SK-N-SH (cell line): Measurements from ENCODE around the gene DNAH11. TPM values are rescaled to one million over a fixed set of nuclear protein-coding genes. Genes with fewer than 3 reads are reported as not detected.

Source experiments
- CTCF ChIA-PET: fragments of 300-600, 350-600 bp; formaldehyde crosslinking; extraction: SDS; loops from one replicate; lab custom pipeline; 2021; lab: Yijun Ruan, JAX
- POLR2A ChIA-PET: fragments of 350-600 bp; sonication (Branson Sonifier 250); formaldehyde crosslinking; extraction: SDS; loops from one replicate; lab custom pipeline; 2020; ENCODE audit warnings: antibody characterized with exemption, inconsistent platforms; lab: Yijun Ruan, JAX
- DNase-seq: peaks from one replicate; pipeline ENCODE4 v3.0.0; 2012
- H2AFZ ChIP-seq: fragments of 200-600 bp; sonication (generic); 2 replicates; pipeline ENCODE4 v1.8.1; 2016; ENCODE audit warnings: antibody characterized with exemption, mild to moderate bottlenecking, low read depth
- H3F3A ChIP-seq: fragments of 200-600 bp; sonication (generic); replicated peaks from 2 replicates; pipeline ENCODE3; 2016; ENCODE audit warnings: antibody characterized with exemption, mild to moderate bottlenecking; ENCODE audit not compliant: insufficient read depth
- H3K27ac ChIP-seq, 2 experiments: fragments of 200-500 bp in 1 of 2; fragments of 200-600 bp in 1 of 2; sonication (Bioruptor generic) in 1 of 2; sonication (generic), shearing (Covaris generic) in 1 of 2; 2 replicates each; pipeline versions ENCODE4 v1.5.1 to v1.6.1; 2014 to 2016; ENCODE audit warnings: low read depth in 2 of 2, inconsistent platforms in 1 of 2, low read length in 1 of 2, mild to moderate bottlenecking in 1 of 2, mixed read lengths in 1 of 2
- H3K27me3 ChIP-seq: fragments of 200-600 bp; sonication (generic), shearing (Covaris generic); 2 replicates; pipeline ENCODE4 v1.6.1; 2016; ENCODE audit warnings: mixed run types; ENCODE audit not compliant: insufficient read depth
- H3K36me3 ChIP-seq, 2 experiments: fragments of 200-500 bp in 1 of 2; fragments of 200-600 bp in 1 of 2; sonication (Bioruptor generic) in 1 of 2; sonication (generic) in 1 of 2; replicated peaks in 1 of 2; 2 replicates each; pipeline versions ENCODE3 to v1.5.1; 2014 to 2016; ENCODE audit warnings: low read length in 1 of 2, mild to moderate bottlenecking in 1 of 2; ENCODE audit not compliant: insufficient read depth in 2 of 2, control insufficient read depth in 1 of 2
- H3K4me1 ChIP-seq, 2 experiments: fragments of 200-500 bp in 1 of 2; fragments of 200-600 bp in 1 of 2; sonication (Bioruptor generic) in 1 of 2; sonication (generic), shearing (Covaris generic) in 1 of 2; 2 replicates each; pipeline versions ENCODE4 v1.5.1 to v1.6.1; 2014 to 2016; ENCODE audit warnings: low read depth in 1 of 2, low read length in 1 of 2, mixed run types in 1 of 2; ENCODE audit not compliant: insufficient read depth in 2 of 2, control insufficient read depth in 1 of 2
- H3K4me2 ChIP-seq: fragments of 200-600 bp; sonication (generic), shearing (Covaris generic); 2 replicates; pipeline ENCODE4 v1.6.1; 2017; ENCODE audit warnings: mixed run types
- H3K4me3 ChIP-seq, 2 experiments: fragments of 200-500 bp in 1 of 2; fragments of 200-600 bp in 1 of 2; sonication (Bioruptor generic) in 1 of 2; sonication (generic), shearing (Covaris generic) in 1 of 2; 2 replicates each; pipeline versions ENCODE4 v1.5.1 to v1.8.1; 2014 to 2016; ENCODE audit warnings: low read depth in 2 of 2, inconsistent platforms in 1 of 2, low read length in 1 of 2, mild to moderate bottlenecking in 1 of 2, mixed read lengths in 1 of 2, moderate library complexity in 1 of 2
- H3K79me2 ChIP-seq: fragments of 200-600 bp; sonication (generic); 2 replicates; pipeline ENCODE4 v1.8.1; 2017; ENCODE audit warnings: mild to moderate bottlenecking; ENCODE audit not compliant: insufficient read depth
- H3K9ac ChIP-seq: fragments of 200-600 bp; sonication (generic); 2 replicates; pipeline ENCODE4 v1.6.1; 2017; ENCODE audit warnings: mixed run types
- H3K9me2 ChIP-seq: fragments of 200-600 bp; sonication (generic); 2 replicates; pipeline ENCODE4 v1.6.1; 2017; ENCODE audit warnings: mixed run types
- H3K9me3 ChIP-seq: fragments of 200-600 bp; sonication (generic); 2 replicates; pipeline ENCODE4 v1.6.1; 2017; ENCODE audit warnings: mixed run types, mild to moderate bottlenecking, moderate library complexity
- H4K20me1 ChIP-seq: fragments of 200-600 bp; sonication (generic); 2 replicates; pipeline ENCODE4 v1.6.1; 2017; ENCODE audit warnings: mild to moderate bottlenecking, mixed run types; ENCODE audit not compliant: insufficient read depth
- EP300 ChIP-seq, 2 experiments: IDR thresholded peaks; 2 replicates each; pipeline versions ENCODE4 v1.4.0 to v1.6.1; 2012; ENCODE audit warnings: borderline replicate concordance in 1 of 2, low read depth in 1 of 2, low read length in 1 of 2
- FOSL2 ChIP-seq: IDR thresholded peaks from 2 replicates; pipeline ENCODE4 v1.4.0; 2012; ENCODE audit warnings: low read depth, mild to moderate bottlenecking, moderate library complexity, borderline replicate concordance
- FOXJ3 ChIP-seq: sonication (generic); formaldehyde crosslinking; IDR thresholded peaks from 2 replicates; pipeline ENCODE4 v1.5.1; 2020; ENCODE audit warnings: mild to moderate bottlenecking, missing genetic modification reagents
- GABPA ChIP-seq: IDR thresholded peaks from 2 replicates; pipeline ENCODE4 v1.4.0; 2012; ENCODE audit warnings: low read depth, mild to moderate bottlenecking
- MEF2A ChIP-seq: IDR thresholded peaks from 2 replicates; pipeline ENCODE4 v1.4.0; 2012; ENCODE audit warnings: low read depth, borderline replicate concordance
- NFIC ChIP-seq: IDR thresholded peaks from 2 replicates; pipeline ENCODE4 v1.4.0; 2012; ENCODE audit warnings: borderline replicate concordance
- POLR2AphosphoS5 ChIP-seq: IDR thresholded peaks from 2 replicates; pipeline ENCODE4 v1.6.1; 2012; ENCODE audit warnings: low read depth, low read length
- RAD21 ChIP-seq: IDR thresholded peaks from 2 replicates; pipeline ENCODE4 v1.6.1; 2012; ENCODE audit warnings: mild to moderate bottlenecking, low read length
- RCOR1 ChIP-seq: fragments of 150-350 bp; IDR thresholded peaks from 2 replicates; pipeline ENCODE4 v1.6.1; 2017; ENCODE audit warnings: antibody characterized with exemption, low read length
- TEAD4 ChIP-seq: IDR thresholded peaks from 2 replicates; pipeline ENCODE4 v1.4.0; 2012; ENCODE audit warnings: mild to moderate bottlenecking, borderline replicate concordance; ENCODE audit not compliant: insufficient read depth
- YY1 ChIP-seq: IDR thresholded peaks from 2 replicates; pipeline ENCODE4 v1.4.0; 2012; ENCODE audit warnings: low read depth, mild to moderate bottlenecking
- WGBS: methylation state at CpG from one replicate; pipeline ENCODE4 v1.1.6; 2017; ENCODE audit warnings: low lambda C conversion rate; 5-methylcytosine and 5-hydroxymethylcytosine counted together
- polyA plus RNA-seq, 3 experiments: library from polyadenylated mRNA; depleted of rRNA; stranded (reverse); fragments of >200 nt; gene quantifications; 2 replicates each; pipeline ENCODE4 v1.2.3, GENCODE V29; 2012
- TF ChIP-seq, protein P1 (sequence below): IDR thresholded peaks from 2 replicates; pipeline ENCODE4 v1.6.1; 2012; ENCODE audit warnings: mild to moderate bottlenecking, low read depth, low read length, moderate library complexity
- TF ChIP-seq, protein P2 (sequence below): IDR thresholded peaks from 2 replicates; pipeline ENCODE4 v1.4.0; 2012; ENCODE audit warnings: low read depth, borderline replicate concordance
- TF ChIP-seq, protein P3 (sequence below): fragments of 200-600 bp; sonication (generic); IDR thresholded peaks from 2 replicates; pipeline ENCODE4 v1.6.1; 2017; ENCODE audit warnings: antibody characterized with exemption, mild to moderate bottlenecking, moderate library complexity
- TF ChIP-seq, protein P4 (sequence below): IDR thresholded peaks from 2 replicates; pipeline ENCODE4 v1.4.0; 2012; ENCODE audit warnings: low read depth, borderline replicate concordance

The DNAH11 gene
- polyA plus RNA-seq, 1 of the 3 experiments (the other 2 are of a cell fraction), result 0.77 TPM

DNA sequence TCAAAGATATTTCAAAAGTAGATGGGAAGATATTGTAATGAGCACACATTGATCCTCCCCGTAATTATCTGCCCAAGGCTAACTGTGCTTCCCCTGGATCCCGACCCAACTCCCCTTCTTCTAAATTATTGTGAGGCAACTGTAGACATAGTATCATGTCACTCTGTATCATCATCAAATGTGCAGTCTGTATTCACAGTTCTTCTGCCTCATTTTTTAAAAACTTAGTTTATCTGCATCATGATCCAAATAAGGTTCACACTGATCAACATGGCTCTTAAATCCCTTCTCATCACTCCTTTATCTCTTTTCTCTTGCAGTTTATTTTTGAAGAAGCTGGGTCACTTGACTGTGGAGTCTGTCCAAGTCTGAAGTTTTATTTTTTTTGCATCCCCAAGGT, 375.4 kb downstream of the DNAH11 start:
- Histone ChIP-seq H3K9me3 (no peaks in the 10 kb centered on the region), H3K36me3 (peaks cover 0 to 3% of the 10 kb centered on the region in 2 experiments), H3F3A (no peaks in the 10 kb centered on the region), H2AFZ (no peak overlapping the region), H3K4me3 (no peak overlapping the region), H3K9me2 (no peaks in the 10 kb centered on the region), H3K9ac (no peak overlapping the region), H3K4me2 (no peak overlapping the region), H3K27me3 (no peaks in the 10 kb centered on the region), H4K20me1 (no peaks in the 10 kb centered on the region), H3K79me2 (no peaks in the 10 kb centered on the region; the same call in 1 of the 2 replicates), H3K4me1 (no peaks in the 10 kb centered on the region), H3K27ac (no peak overlapping the region)
- TF ChIP-seq, protein P1, sequence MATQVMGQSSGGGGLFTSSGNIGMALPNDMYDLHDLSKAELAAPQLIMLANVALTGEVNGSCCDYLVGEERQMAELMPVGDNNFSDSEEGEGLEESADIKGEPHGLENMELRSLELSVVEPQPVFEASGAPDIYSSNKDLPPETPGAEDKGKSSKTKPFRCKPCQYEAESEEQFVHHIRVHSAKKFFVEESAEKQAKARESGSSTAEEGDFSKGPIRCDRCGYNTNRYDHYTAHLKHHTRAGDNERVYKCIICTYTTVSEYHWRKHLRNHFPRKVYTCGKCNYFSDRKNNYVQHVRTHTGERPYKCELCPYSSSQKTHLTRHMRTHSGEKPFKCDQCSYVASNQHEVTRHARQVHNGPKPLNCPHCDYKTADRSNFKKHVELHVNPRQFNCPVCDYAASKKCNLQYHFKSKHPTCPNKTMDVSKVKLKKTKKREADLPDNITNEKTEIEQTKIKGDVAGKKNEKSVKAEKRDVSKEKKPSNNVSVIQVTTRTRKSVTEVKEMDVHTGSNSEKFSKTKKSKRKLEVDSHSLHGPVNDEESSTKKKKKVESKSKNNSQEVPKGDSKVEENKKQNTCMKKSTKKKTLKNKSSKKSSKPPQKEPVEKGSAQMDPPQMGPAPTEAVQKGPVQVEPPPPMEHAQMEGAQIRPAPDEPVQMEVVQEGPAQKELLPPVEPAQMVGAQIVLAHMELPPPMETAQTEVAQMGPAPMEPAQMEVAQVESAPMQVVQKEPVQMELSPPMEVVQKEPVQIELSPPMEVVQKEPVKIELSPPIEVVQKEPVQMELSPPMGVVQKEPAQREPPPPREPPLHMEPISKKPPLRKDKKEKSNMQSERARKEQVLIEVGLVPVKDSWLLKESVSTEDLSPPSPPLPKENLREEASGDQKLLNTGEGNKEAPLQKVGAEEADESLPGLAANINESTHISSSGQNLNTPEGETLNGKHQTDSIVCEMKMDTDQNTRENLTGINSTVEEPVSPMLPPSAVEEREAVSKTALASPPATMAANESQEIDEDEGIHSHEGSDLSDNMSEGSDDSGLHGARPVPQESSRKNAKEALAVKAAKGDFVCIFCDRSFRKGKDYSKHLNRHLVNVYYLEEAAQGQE, result no peak
- no peak for TF ChIP-seq RAD21
- DNase-seq, result no peak
- CTCF ChIA-PET, result no interaction called here
- POLR2A ChIA-PET, result no interaction called here
- 82% methylated on average over 2 of the region's 2 CpGs for WGBS

DNA sequence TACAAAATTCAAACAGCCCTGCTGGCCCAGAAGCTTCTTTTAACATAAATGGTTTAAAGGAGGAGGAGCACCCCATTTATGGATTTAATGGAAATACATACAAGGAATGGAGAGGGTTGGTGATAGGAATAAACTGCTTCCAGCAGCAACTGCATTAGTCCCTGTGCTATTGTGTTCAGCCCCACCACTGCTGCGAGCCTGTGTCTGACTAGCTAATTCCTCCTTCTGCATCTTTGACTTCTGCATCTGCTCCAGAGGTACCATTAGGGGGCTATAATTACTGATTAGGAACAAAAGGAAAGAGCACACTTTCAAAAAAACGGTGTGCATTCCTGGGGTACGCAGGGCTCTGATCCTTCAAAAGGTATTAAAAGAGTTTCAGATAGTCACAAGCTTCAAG, 378.1 kb downstream of the DNAH11 start:
- H3K4me2 ChIP-seq, result no peak overlapping the region
- POLR2A ChIA-PET, result no interaction called here
- H3K27me3 ChIP-seq, result no peaks in the 10 kb centered on the region
- no peak overlapping the region for H3K4me3 ChIP-seq
- H3F3A ChIP-seq, result no peaks in the 10 kb centered on the region
- WGBS, result 46% methylated on average over 3 of the region's 3 CpGs
- no peak overlapping the region for H3K9ac ChIP-seq
- no peak for DNase-seq
- peaks cover 0 to 2% of the 10 kb centered on the region in 2 experiments; a peak in 1 of 4 replicates for H3K4me1 ChIP-seq
- no peak overlapping the region for H2AFZ ChIP-seq
- no peaks in the 10 kb centered on the region; the same call in 1 of the 2 replicates for H3K79me2 ChIP-seq
- H3K9me2 ChIP-seq, result no peaks in the 10 kb centered on the region
- CTCF ChIA-PET, result no interaction called here
- TF ChIP-seq YY1 (no peak), RAD21 (no peak), RCOR1 (no peak), FOSL2 (no peak), TEAD4 (no peak), MEF2A (no peak), POLR2AphosphoS5 (no peak), NFIC (no peak), EP300 (IDR thresholded peaks at IDR 0.05; ENCODE audit: borderline replicate concordance in 1 of 2, low read depth in 1 of 2, low read length in 1 of 2) (no peak), GABPA (no peak), FOXJ3 (no peak)
- TF ChIP-seq, protein P2, sequence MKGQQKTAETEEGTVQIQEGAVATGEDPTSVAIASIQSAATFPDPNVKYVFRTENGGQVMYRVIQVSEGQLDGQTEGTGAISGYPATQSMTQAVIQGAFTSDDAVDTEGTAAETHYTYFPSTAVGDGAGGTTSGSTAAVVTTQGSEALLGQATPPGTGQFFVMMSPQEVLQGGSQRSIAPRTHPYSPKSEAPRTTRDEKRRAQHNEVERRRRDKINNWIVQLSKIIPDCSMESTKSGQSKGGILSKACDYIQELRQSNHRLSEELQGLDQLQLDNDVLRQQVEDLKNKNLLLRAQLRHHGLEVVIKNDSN, result no peak
- TF ChIP-seq, protein P3, sequence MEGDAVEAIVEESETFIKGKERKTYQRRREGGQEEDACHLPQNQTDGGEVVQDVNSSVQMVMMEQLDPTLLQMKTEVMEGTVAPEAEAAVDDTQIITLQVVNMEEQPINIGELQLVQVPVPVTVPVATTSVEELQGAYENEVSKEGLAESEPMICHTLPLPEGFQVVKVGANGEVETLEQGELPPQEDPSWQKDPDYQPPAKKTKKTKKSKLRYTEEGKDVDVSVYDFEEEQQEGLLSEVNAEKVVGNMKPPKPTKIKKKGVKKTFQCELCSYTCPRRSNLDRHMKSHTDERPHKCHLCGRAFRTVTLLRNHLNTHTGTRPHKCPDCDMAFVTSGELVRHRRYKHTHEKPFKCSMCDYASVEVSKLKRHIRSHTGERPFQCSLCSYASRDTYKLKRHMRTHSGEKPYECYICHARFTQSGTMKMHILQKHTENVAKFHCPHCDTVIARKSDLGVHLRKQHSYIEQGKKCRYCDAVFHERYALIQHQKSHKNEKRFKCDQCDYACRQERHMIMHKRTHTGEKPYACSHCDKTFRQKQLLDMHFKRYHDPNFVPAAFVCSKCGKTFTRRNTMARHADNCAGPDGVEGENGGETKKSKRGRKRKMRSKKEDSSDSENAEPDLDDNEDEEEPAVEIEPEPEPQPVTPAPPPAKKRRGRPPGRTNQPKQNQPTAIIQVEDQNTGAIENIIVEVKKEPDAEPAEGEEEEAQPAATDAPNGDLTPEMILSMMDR, result no peak
- TF ChIP-seq, protein P4, sequence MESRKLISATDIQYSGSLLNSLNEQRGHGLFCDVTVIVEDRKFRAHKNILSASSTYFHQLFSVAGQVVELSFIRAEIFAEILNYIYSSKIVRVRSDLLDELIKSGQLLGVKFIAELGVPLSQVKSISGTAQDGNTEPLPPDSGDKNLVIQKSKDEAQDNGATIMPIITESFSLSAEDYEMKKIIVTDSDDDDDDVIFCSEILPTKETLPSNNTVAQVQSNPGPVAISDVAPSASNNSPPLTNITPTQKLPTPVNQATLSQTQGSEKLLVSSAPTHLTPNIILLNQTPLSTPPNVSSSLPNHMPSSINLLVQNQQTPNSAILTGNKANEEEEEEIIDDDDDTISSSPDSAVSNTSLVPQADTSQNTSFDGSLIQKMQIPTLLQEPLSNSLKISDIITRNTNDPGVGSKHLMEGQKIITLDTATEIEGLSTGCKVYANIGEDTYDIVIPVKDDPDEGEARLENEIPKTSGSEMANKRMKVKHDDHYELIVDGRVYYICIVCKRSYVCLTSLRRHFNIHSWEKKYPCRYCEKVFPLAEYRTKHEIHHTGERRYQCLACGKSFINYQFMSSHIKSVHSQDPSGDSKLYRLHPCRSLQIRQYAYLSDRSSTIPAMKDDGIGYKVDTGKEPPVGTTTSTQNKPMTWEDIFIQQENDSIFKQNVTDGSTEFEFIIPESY, result no peak
- H3K36me3 ChIP-seq, result no peaks in the 10 kb centered on the region
- H3K27ac ChIP-seq, result no peak overlapping the region
- H3K9me3 ChIP-seq, result no peaks in the 10 kb centered on the region
- H4K20me1 ChIP-seq, result no peaks in the 10 kb centered on the region
